ENCODE measurements around the gene KCNMB2.
"Not testable (repeated sequence)": the region's sequence is repeated elsewhere in the genome, so short reads cannot be mapped to it uniquely, and the experiment has no call there.

The KCNMB2 gene

DNA sequence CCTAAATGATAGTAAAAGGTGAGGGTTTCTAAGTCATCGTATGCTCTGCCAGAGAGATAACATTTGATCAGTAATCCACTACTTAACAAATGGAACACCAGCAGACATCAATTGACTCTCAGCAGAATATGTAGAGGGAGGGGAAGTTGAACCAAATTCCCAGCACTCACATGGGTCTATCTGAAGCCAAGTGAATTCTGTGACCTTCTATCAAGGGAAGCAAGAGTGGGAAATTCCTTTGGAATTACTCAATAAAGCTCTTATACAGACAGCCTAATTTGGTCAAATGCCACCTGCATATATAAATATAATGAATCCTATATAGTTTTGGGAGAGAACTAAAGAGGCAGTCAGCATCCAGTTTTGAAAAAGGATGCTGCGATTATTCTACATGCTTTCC lies 15.8 kb upstream of the KCNMB2 start:
- DNase-seq: no peak

GRCh38 chr3:178522200-178523052 lies 13.8 kb upstream of the KCNMB2 start:
- DNase-seq: no peak

- DNase-seq: no peak
Measured at GRCh38 chr3:178525251-178525650, 11.0 kb upstream of the KCNMB2 start.

GRCh38 chr3:178526291-178526690 lies 9.9 kb upstream of the KCNMB2 start:
- no peak for DNase-seq

DNA sequence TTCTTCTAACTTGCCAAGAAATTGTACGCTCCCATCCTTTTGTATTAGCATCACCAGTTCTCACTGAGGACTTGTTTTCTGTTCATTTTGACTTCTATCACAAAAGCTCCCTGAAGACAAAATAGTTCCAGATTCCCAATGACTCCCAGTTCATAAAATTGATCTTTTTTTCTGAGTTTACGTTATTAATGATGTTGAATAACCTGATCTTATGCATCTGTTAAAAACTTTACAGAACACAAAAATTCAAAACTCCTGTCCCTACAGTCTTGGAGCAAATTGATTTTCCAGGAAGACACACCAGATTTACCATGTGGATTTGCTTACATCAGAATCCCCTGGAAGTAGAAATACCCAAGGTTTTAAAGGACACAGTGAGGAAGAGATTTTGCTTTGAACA lies 8.3 kb upstream of the KCNMB2 start:
- no peak for DNase-seq

GRCh38 chr3:178529606-178530225 lies 6.5 kb upstream of the KCNMB2 start:
- no peak for DNase-seq

DNA sequence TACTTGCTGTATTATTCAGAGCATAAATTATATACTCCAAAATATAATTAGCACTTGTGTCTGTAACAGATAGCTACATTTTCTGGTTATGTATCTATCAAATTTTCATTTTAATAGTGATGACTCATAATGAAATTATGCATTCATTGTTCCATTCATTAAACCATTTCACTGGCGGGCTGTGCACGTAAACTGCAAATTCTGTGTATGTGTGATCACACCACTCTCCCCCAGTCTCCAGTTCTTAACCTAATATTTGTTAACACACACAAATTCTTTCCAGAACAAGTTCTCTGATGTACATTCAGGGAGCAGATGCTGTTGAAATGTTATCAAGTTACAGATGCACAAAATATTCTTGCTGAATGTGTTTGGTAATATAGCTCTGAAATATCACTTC lies 3.8 kb upstream of the KCNMB2 start:
- peak; percentile 7 for DNase-seq

GRCh38 chr3:178537122-178537705 lies 978 bp downstream of the KCNMB2 start:
- no peak for DNase-seq

- no peak for DNase-seq
Measured at GRCh38 chr3:178538056-178538455, 1.8 kb downstream of the KCNMB2 start.

- DNase-seq: no peak
Measured at GRCh38 chr3:178540184-178540583, 3.9 kb downstream of the KCNMB2 start.

DNA sequence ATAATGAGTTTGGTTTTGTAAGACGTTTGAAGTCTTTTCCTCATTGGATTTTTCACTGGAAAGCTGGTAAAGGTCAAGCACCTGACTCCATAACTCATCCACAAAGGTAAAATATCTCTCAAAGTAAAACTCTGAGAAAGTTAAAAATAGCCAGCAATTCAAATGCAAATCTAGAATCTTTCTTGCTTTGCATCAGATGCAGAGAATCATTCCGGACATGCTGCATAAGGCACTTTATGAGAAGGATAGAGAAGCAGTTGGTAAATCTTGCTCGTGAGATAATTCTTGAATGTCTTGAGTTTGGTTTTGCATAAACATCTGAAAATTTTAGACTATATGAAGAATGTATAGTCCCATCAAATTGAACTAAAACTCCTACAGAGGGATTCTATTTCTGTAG lies 9.1 kb downstream of the KCNMB2 start:
- DNase-seq: no peak

- no peak for DNase-seq
Measured at GRCh38 chr3:178546079-178546478, 9.8 kb downstream of the KCNMB2 start.

DNA sequence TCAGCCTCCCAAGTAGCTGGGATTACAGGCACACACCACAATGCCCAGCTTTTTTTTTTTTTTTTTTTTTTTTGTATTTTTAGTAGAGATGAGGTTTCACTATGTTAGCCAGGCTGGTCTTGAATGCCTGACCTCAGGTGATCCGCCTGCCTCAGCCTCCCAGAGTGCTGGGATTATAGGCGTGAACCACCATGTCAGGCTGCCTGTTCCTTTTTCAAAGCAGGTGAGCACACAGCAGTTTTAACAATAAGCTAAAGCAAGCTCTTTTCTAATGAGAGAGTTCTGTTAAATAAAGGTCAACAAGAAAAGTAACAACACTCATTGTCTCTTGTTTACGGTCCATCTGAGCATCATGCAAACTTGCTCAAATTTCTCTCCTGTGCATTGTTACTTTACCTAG lies 13.2 kb downstream of the KCNMB2 start:
- DNase-seq: not testable (repeated sequence)

DNA sequence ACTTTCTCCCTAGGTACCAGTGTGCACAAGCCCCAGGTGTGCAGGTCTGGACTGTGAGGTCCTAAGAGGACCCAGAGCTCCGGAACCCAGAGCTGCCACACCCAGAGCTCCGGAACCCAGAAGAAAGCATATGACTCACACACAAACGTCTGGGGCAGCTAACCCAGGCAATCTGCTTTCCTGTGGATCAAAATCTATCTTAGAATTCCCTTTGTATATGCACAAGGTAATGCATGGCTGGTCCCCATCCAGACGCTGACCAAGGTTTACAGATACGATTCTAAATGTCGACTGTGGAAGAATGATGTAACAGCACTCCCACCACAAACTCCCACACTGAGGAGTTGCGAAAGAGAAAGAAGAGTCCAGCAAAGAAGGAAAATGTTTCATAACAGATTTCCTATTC lies 15.7 kb downstream of the KCNMB2 start:
- DNase-seq: no peak

DNA sequence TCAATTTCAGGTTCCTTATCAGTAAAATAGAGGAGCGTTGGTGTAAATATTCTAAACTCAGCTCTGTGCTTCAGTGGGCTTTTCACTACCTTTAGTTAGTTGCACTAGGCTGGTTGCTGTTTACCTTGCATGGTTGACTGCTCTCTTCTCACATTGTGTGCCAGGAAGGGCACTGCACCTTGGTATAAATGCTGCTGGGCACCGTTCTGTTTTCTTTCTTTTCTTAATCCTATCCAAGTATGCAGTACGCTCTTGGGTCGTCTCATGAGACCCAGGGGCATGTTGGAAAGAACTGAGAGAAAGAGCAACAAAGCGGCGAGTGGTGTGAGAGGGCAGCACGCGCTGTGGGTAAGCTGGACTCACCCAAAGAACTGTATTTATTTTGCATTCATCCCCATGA lies 22.4 kb downstream of the KCNMB2 start:
- DNase-seq: no peak

- no peak for DNase-seq
Measured at GRCh38 chr3:178560759-178561158, 24.5 kb downstream of the KCNMB2 start.

GRCh38 chr3:178561239-178561638 lies 25.0 kb downstream of the KCNMB2 start:
- DNase-seq: no peak

- DNase-seq: no peak
Measured at GRCh38 chr3:178562143-178562946, 26.1 kb downstream of the KCNMB2 start.

- DNase-seq: no peak
Measured at GRCh38 chr3:178562947-178563232, 26.7 kb downstream of the KCNMB2 start.

DNA sequence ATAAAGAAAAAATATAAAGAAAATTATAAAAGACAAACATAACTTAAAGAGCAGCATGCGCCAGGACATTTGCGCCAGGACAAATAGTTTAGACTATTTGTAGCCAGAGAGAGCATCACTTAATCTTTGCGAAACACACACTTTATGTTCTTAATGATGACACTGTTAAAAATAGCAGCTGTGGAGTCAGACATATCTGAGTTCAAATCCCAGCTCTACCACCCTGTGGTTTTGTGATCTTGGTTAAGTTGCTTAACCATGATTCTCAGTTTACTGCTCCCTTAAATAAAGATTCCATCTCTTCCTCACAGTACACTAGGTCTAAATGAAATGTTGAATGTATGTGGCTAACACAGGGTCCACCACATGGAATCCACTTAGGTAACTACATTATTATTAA lies 31.4 kb downstream of the KCNMB2 start:
- DNase-seq: no peak

DNA sequence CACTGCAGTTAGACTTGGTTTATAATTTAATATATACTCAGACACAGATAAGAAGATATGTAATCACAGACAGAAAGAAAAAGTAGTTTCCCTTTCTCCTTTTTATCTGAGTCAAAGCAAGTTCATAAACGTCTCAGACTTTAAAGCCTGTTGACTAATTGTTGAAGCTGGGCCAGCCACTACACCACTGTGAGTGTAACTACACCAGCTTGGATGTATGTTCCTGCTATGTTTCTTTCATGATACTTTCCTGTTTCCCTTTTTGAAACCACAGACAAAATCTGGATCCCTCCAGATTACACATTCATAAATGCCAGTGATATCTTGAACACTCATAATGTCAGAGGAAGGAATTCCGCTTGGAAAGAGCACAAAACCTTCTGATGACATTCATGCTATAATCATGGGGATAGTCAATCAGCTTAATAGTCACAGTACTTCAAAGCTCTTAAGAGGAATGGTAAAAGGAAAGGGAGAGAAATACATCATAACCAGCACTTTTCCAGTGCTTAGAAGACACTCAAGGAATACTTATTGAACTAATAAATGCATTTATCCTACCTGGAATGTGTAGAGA lies 32.0 kb downstream of the KCNMB2 start:
- no peak for DNase-seq

DNA sequence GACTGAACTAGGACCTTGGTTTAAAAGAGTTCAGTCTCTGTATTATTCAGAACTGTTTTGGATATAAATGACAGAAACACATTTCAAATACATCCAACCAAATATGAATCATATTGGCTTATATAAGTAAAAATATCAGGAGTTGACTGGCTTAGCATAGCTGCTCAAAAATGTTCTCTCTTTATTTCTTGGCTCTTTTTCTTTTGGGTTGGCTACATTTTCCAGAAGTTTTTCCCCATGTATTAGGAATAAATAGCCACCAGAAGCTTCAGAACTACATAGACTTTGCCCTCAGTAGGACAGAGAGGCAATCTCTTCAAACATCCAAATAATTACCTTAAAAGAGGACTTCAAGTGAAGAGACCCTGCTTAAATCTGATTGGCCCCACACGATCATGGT lies 32.7 kb downstream of the KCNMB2 start:
- DNase-seq: no peak

- no peak for DNase-seq
Measured at GRCh38 chr3:178569826-178570225, 33.6 kb downstream of the KCNMB2 start.
